ENCODE data around the gene ADAM12.
"Not testable (repeated sequence)": the region's sequence is repeated elsewhere in the genome, so short reads cannot be mapped to it uniquely, and the experiment has no call there.

The ADAM12 gene

GRCh38 chr10:125992254-125992653 is 396.0 kb downstream of the ADAM12 start:
- no peak for DNase-seq (ENCODE audit: low read depth in 1 of 2, low spot score in 1 of 2)

- DNase-seq (ENCODE audit: low read depth in 1 of 2, low spot score in 1 of 2): no peak
These were observed 396.9 kb downstream of the ADAM12 start for GRCh38 chr10:125991392-125991791.

GRCh38 chr10:125990974-125991373 is 397.3 kb downstream of the ADAM12 start:
- no peak for DNase-seq (ENCODE audit: low read depth in 1 of 2, low spot score in 1 of 2)

GRCh38 chr10:125989791-125990190 is 398.5 kb downstream of the ADAM12 start:
- no peak for DNase-seq (ENCODE audit: low read depth in 1 of 2, low spot score in 1 of 2)

- no peak for DNase-seq (ENCODE audit: low read depth in 1 of 2, low spot score in 1 of 2)
These were observed 402.6 kb downstream of the ADAM12 start for GRCh38 chr10:125985557-125986240.

GRCh38 chr10:125984865-125985495 is 403.3 kb downstream of the ADAM12 start:
- DNase-seq (ENCODE audit: low read depth in 1 of 2, low spot score in 1 of 2): no peak

GRCh38 chr10:125984346-125984745 is 403.9 kb downstream of the ADAM12 start:
- no peak for DNase-seq (ENCODE audit: low read depth in 1 of 2, low spot score in 1 of 2)

- no peak for DNase-seq (ENCODE audit: low read depth in 1 of 2, low spot score in 1 of 2)
These were observed 404.6 kb downstream of the ADAM12 start for GRCh38 chr10:125983656-125984055.

GRCh38 chr10:125983161-125983560 is 405.1 kb downstream of the ADAM12 start:
- no peak for DNase-seq (ENCODE audit: low read depth in 1 of 2, low spot score in 1 of 2)

- no peak for DNase-seq (ENCODE audit: low read depth in 1 of 2, low spot score in 1 of 2)
These were observed 405.9 kb downstream of the ADAM12 start for GRCh38 chr10:125982260-125982948.

GRCh38 chr10:125980521-125981035 is 407.7 kb downstream of the ADAM12 start:
- DNase-seq (ENCODE audit: low read depth in 1 of 2, low spot score in 1 of 2): no peak

- no peak for DNase-seq (ENCODE audit: low read depth in 1 of 2, low spot score in 1 of 2)
These were observed 408.3 kb downstream of the ADAM12 start for GRCh38 chr10:125979976-125980375.

- no peak for DNase-seq (ENCODE audit: low read depth in 1 of 2, low spot score in 1 of 2)
These were observed 411.2 kb downstream of the ADAM12 start for GRCh38 chr10:125976960-125977605.

GRCh38 chr10:125970077-125970630 is 418.1 kb downstream of the ADAM12 start:
- not testable (repeated sequence) for DNase-seq (ENCODE audit: low read depth in 1 of 2, low spot score in 1 of 2)

- no peak for DNase-seq (ENCODE audit: low read depth in 1 of 2, low spot score in 1 of 2)
These were observed 420.7 kb downstream of the ADAM12 start for GRCh38 chr10:125967533-125967932.

GRCh38 chr10:125964558-125964957 is 423.7 kb downstream of the ADAM12 start:
- DNase-seq (ENCODE audit: low read depth in 1 of 2, low spot score in 1 of 2): no peak
